DMS 273 (cell line): ENCODE data around the gene HOXA13.

Experiments
- DNase-seq: peaks from one replicate; lab custom pipeline; 2025; ENCODE audit not compliant: unreplicated experiment; lab: John Stamatoyannopoulos, UW

HOXA13 gene

GRCh38 chr7:27199849-27200760 is at the start of gene HOXA13:
HOXA13 (minus strand) TSS chr7:27200091; CDS start chr7:27200077, 14 bp downstream.
- peak; percentile 96 for DNase-seq

GRCh38 chr7:27248911-27249723 is 49.2 kb upstream of the HOXA13 start:
- DNase-seq = no peak

- no peak for DNase-seq
These were observed 48.5 kb upstream of the HOXA13 start for GRCh38 chr7:27248427-27248806.

- DNase-seq = no peak
These were observed 47.8 kb upstream of the HOXA13 start for GRCh38 chr7:27247452-27248426.

- DNase-seq = no peak
These were observed 47.1 kb upstream of the HOXA13 start for GRCh38 chr7:27247000-27247399.

- no peak for DNase-seq
These were observed 46.2 kb upstream of the HOXA13 start for GRCh38 chr7:27245798-27246691.

GRCh38 chr7:27245124-27245797 is 45.4 kb upstream of the HOXA13 start:
- DNase-seq = no peak

GRCh38 chr7:27244488-27245123 is 44.7 kb upstream of the HOXA13 start:
- DNase-seq = no peak

GRCh38 chr7:27243340-27244163 is 43.7 kb upstream of the HOXA13 start:
- peak; percentile 18 for DNase-seq

- peak; percentile 63 for DNase-seq
These were observed 42.9 kb upstream of the HOXA13 start, which contains the start of gene EVX1 for GRCh38 chr7:27242555-27243339. EVX1 (plus strand) TSS chr7:27242802; CDS start chr7:27243031, 229 bp downstream.

GRCh38 chr7:27242154-27242553 is 42.3 kb upstream of the HOXA13 start:
- peak; percentile 37 for DNase-seq

GRCh38 chr7:27241189-27242056 is 41.5 kb upstream of the HOXA13 start:
- peak; percentile 21 for DNase-seq

- DNase-seq = peak; percentile 28
These were observed 40.3 kb upstream of the HOXA13 start for GRCh38 chr7:27240015-27240731.

- peak; percentile 42 for DNase-seq
These were observed 39.6 kb upstream of the HOXA13 start for GRCh38 chr7:27239387-27240014.

- DNase-seq = no peak
These were observed 39.1 kb upstream of the HOXA13 start for GRCh38 chr7:27238979-27239386.
